Bone marrow (tissue), 2 donors: ENCODE results near the gene MCHR2.

Source experiments
- DNase-seq, 2 donors: peaks; one replicate each; lab custom pipeline; 2025; lab: John Stamatoyannopoulos, UW

The MCHR2 gene

DNA sequence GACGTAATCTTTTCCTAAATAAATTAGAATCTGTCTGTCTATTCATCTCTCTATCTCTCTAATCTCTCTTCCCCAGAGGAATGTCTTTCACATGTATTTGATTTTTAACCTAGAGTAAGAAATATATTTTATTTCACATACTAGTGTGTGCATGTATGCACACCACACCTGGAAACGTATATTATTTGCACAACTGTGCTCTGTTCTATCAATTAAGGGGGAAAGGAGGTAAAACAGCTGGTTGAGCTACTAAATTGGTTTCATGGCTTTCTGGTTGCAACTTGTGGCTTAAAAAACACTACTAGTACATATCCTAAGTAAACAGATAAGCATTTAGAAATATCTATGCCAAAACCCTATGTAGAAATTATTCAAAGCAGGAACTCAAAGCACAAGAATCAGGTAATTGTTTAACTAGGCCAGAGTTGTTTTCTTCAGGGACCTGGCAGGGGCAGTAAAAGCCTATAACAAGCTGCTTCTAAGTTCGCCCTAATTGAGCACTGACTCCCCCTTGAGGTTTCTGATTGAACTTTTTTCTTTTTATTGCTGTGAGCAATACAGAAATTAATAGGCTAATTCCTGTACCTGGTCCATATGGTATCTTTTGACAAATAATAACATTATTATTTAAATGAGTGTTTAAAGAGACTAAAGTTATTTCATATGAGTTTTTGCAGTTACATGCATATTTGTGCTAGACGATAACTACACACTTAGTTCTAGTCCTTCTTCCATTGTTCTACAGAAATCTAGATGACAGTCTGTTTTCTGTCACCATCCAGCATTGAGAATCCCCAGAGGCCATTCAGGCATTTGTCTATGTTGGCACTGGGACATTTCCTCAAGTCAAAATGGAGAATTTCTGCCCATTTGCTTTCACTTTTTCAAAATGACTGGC, 88.6 kb downstream of the MCHR2 start:
- no peak for DNase-seq

DNA sequence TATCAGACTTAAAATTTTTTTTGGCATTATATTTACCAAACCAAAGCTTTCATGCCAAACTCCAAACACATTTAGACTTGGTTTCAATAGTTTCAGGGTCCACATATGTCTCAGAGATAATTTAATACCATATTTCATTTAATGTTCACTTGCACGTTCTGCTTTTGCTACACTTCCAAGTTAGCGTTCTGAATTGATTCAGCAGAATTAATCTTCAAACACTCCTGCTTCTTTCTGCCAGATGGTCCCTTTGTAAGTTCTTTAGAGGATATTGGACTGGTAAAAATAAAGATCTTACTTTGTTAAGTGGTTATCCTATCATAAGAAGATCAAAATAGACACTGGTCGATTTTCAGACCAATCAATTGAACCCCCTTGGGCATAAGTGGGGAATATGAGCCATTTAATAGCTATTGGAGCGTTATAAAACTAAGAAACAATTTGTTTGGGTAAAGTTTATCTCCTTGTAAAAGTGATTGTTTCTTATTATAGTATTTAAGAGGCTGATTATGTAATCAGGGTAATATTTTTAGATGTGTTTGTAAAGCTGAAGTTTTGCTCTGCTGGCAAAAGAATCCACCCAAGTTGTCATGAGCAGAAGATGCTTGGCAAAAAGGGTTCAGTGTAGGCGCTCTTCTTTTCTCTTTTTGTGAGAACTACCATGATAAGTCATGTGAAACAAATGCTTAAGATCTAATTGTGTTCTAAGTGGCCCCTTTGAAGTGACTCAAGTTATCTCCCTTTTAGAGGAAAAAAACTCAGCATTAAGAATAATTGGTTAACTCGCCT, 92.2 kb downstream of the MCHR2 start:
- no peak for DNase-seq

DNA sequence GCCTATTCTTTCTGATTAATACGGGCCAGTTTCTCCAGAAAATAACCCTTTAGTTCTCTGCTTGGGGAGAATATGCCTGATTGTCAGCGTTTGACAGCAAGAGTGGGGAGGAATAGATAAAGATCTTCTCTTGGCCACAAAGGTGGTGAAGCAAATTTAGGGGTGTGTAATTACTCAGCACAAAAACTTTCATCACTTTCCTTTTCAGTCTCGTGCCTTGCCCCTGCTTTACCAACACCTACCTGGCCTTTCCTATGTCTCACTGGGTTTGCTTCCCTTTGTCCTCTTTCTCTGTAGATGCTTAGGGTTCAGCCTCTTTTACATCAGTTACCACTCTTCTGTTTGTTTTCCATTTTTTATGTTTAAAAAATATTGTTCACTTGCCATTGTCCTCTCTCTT, 99.2 kb downstream of the MCHR2 start:
- no peak for DNase-seq

DNA sequence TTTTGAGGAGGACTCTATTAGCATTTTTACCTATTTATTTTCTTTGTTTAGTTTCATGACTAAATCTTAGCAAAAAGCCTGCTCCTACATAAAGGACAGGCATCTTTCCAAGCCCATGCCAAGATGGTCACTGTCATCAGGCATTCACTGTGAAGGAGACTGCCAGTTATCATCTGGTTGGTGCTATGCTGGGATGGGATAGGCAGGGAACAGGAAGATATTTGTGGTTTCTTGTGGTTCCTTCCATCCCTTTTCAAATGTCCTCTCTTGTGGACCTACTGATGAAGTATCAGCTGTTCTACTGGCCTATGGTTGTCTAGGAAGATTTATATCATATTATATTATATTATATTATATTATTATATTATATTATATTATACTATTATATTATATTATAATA, 107.0 kb downstream of the MCHR2 start:
- no peak for DNase-seq

DNA sequence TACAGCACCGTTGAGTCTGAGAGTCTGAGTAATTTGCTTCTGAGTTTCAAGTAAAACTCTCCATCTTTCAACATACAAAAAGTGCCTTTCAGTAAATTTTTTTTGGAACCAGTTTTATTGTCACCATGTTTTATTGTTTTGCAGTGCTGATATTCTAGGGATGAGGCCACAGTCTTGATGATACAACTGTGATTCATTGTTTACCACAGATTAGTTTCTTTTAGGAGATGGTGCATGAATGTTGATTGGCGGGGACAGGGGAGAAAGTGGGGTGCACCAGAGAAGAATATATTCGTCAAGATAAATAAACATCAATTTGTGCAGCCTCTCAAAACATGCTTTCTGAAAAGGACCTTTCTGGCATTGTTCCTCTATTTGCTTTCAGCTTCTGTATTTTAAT, 109.0 kb downstream of the MCHR2 start:
- no peak for DNase-seq

DNA sequence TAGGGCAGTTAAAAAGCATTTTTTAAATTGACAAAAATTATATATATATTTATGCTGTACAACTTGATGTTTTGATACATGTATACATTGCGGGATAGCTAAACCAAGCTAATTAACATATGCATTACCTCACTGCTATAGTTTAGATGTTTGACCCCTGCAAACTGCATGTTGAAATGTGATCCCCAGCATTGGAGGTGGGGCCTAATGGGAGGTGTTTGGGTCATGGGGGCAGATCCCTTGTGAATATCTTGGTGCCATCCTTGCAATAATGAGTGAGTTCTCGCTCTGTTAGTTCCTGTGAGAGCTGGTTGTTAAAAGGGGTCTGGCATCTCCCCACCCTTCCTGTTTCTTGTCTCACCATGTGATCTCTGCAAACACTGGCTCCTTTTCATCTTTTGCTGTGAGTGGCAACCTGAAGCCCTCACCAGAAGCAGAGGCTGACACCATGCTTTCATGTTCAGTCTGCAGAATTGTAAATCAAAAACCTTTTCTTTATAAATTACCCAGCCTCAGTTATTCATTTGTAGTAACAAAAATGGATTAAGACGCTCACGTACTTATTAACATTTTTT, 111.8 kb downstream of the MCHR2 start:
- no peak for DNase-seq

DNA sequence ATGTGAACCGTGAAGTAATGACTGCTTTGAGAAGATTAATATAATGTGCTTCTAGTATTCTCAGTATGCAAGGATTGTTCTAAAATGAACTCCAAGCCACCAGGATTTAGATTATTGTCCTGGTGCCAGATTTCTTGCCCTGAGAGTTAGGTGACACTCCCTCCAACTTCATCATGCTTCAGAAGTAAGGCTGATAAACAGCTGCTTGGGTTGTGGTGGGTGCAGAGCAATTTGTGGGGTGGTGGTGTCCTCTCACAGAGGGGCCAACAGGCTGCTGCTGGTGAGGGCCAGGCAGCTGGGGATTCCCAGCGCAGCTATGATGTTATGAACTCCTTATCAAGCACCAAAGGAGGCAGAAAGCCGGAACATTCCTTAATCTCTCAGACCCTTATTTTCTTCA, 114.6 kb downstream of the MCHR2 start:
- no peak for DNase-seq

DNA sequence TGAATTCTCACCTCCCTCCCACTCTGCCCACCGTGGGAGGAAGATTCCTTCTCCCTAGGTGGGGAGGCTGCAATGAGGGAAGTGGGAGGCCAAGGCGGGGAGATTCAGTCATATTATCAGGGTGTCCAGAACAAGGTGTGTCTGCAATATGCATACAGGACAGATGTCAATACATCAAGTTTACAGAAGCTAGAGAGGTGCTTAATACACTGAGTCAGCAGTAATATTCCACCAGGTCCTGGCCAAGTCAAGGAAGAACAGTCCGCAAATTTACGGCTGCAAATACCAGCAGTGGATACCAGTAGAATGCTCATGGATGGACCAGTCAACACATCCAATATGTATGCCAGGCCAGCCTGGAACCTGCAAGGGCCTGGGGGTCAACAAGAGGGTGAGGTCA, 119.0 kb downstream of the MCHR2 start:
- no peak for DNase-seq

DNA sequence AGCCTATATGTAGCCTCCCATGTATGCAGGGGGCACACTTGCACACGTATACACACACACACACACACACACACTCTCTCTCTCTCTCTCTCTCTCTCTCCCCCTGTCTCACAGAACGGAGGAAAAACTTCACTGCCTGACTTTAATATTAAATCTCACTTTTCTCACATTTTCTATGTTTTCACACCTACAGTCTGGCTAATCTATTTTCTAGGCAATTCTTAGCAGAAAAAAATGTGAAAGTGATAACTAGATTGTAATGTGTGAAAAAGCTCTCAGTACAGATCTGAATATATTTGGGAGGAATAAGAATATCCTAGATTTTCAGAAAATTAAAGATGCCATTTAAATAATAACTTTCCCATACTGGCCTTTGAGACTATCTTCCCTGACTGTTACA, 120.9 kb downstream of the MCHR2 start:
- no peak for DNase-seq

DNA sequence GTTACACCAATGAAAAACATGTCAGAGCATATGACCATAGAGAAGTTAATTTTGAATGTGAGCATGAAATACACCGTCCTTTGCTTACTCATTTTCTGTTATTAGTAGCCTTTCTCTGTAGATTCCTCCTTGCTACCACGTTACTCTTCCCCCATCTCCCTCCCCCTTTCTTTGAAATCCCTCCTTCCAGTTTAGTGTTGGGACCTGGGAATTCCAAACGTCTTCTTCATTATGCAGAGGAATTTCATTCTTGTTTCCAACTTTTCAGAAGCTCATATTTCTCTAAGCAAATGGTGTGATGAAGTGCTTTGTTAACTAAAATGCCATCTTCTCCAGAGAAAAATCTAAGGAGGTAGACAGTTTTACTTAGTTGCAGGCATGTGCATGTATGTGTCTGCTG, 122.4 kb downstream of the MCHR2 start:
- DNase-seq: no peak
